Activated naive CD8-positive, alpha-beta T cell treated with anti-CD3 and anti-CD28 coated beads, Interleukin-2, amount 50 U/mL, for 16 hours (primary cell): Measurements from ENCODE around the gene ZFR.

Experiments used
- DNase-seq: peaks from one replicate; pipeline ENCODE4 v3.0.0-alpha.2; 2020; ENCODE audit warnings: low read depth, low spot score

The ZFR gene

GRCh38 chr5:32444431-32445286, at the start of gene ZFR:
Gene ZFR, minus strand, starts transcription at chr5:32444740. Its CDS starts 82 bp downstream, at chr5:32444658.
- DNase-seq = peak; percentile 90

- no peak for DNase-seq
Measured at GRCh38 chr5:32490972-32491557, 46.5 kb upstream of the ZFR start.

- DNase-seq = peak; percentile 41
Measured at GRCh38 chr5:32489791-32490562, 45.4 kb upstream of the ZFR start.

- no peak for DNase-seq
Measured at GRCh38 chr5:32487424-32487823, 42.9 kb upstream of the ZFR start.

GRCh38 chr5:32487008-32487407, 42.5 kb upstream of the ZFR start:
- DNase-seq = no peak

- DNase-seq = no peak
Measured at GRCh38 chr5:32482193-32482592, 37.7 kb upstream of the ZFR start.

- DNase-seq = no peak
Measured at GRCh38 chr5:32479096-32479495, 34.6 kb upstream of the ZFR start.

- no peak for DNase-seq
Measured at GRCh38 chr5:32476891-32477290, 32.4 kb upstream of the ZFR start.

- DNase-seq = no peak
Measured at GRCh38 chr5:32475334-32476097, 31.0 kb upstream of the ZFR start.

GRCh38 chr5:32474209-32474854, 29.8 kb upstream of the ZFR start:
- DNase-seq = no peak

GRCh38 chr5:32473072-32473471, 28.5 kb upstream of the ZFR start:
- no peak for DNase-seq

GRCh38 chr5:32471784-32472183, 27.2 kb upstream of the ZFR start:
- DNase-seq = no peak

- DNase-seq = no peak
Measured at GRCh38 chr5:32465076-32465475, 20.5 kb upstream of the ZFR start.

GRCh38 chr5:32462618-32463017, 18.1 kb upstream of the ZFR start:
- DNase-seq = no peak

GRCh38 chr5:32461441-32462120, 17.0 kb upstream of the ZFR start:
- DNase-seq = no peak

GRCh38 chr5:32460702-32461101, 16.2 kb upstream of the ZFR start:
- DNase-seq = no peak

- DNase-seq = no peak
Measured at GRCh38 chr5:32458880-32459495, 14.4 kb upstream of the ZFR start.

- no peak for DNase-seq
Measured at GRCh38 chr5:32455311-32455710, 10.8 kb upstream of the ZFR start.

- no peak for DNase-seq
Measured at GRCh38 chr5:32454821-32455220, 10.3 kb upstream of the ZFR start.

- DNase-seq = no peak
Measured at GRCh38 chr5:32453916-32454315, 9.4 kb upstream of the ZFR start.
